Measurements from ENCODE around the gene LRIT2. TPM values are rescaled to one million over a fixed set of nuclear protein-coding genes. Genes with fewer than 3 reads are reported as not detected.
A peak's percentile ranks its signal among the peaks of the same experiment; 100 is the strongest.
"Not testable (repeated sequence)": the region's sequence is repeated elsewhere in the genome, so short reads cannot be mapped to it uniquely, and the experiment has no call there.

Gene LRIT2
- total RNA-seq, 4 donors from 2014 or later, result 0.23 TPM; not detected in 3

- no peak overlapping the region for H3K4me3 ChIP-seq (ENCODE audit: low read depth, poor library complexity, severe bottlenecking)
- no peak for TF ChIP-seq CTCF (IDR thresholded peaks at IDR 0.05)
- no peak for TF ChIP-seq POLR2A (IDR thresholded peaks at IDR 0.05)
- intact Hi-C loops (cut with DNase I; ENCODE audit: low total_unique reads), result no loop called here
- WGBS, 2 donors, result 75 to 77% methylated on average over 3 of the region's 3 CpGs
- DNase-seq (ENCODE audit: low spot score in 2 of 2), result no peak
Measured at GRCh38 chr10:84190621-84191020, 34.7 kb downstream of the LRIT2 start.

GRCh38 chr10:84188815-84189214 lies 36.5 kb downstream of the LRIT2 start:
- H3K4me3 ChIP-seq (ENCODE audit: low read depth, poor library complexity, severe bottlenecking), result no peak overlapping the region
- TF ChIP-seq CTCF (IDR thresholded peaks at IDR 0.05) (no peak), POLR2A (IDR thresholded peaks at IDR 0.05) (no peak)
- intact Hi-C loops (cut with DNase I; ENCODE audit: low total_unique reads), result no loop called here
- WGBS, 2 donors, result 77 to 86% methylated on average over 3 of the region's 3 CpGs
- DNase-seq (ENCODE audit: low spot score in 2 of 2), result peak in 1 of 2 donors; percentile 42

GRCh38 chr10:84185526-84186175 lies 39.7 kb downstream of the LRIT2 start:
- H3K4me3 ChIP-seq (ENCODE audit: low read depth, poor library complexity, severe bottlenecking), result no peak overlapping the region
- WGBS, 2 donors, result 67 to 69% methylated on average over 11 of the region's 11 CpGs
- peak in 1 of 2 donors; percentile 70 for DNase-seq (ENCODE audit: low spot score in 2 of 2)
- TF ChIP-seq CTCF (IDR thresholded peaks at IDR 0.05) (no peak), POLR2A (IDR thresholded peaks at IDR 0.05) (no peak)
- intact Hi-C loops (cut with DNase I; ENCODE audit: low total_unique reads), result no loop called here

- H3K4me3 ChIP-seq (ENCODE audit: low read depth, poor library complexity, severe bottlenecking), result no peak overlapping the region
- peak in 1 of 2 donors; percentile 83 for DNase-seq (ENCODE audit: low spot score in 2 of 2)
- intact Hi-C loops (cut with DNase I; ENCODE audit: low total_unique reads), result no loop called here
- 38 to 51% methylated on average over 4 of the region's 4 CpGs for WGBS, 2 donors
- no peak for TF ChIP-seq CTCF (IDR thresholded peaks at IDR 0.05)
- TF ChIP-seq POLR2A (IDR thresholded peaks at IDR 0.05), result no peak
Measured at GRCh38 chr10:84184517-84184916, 40.8 kb downstream of the LRIT2 start.

- DNase-seq (ENCODE audit: low spot score in 2 of 2), result peak in 1 of 2 donors; percentile 75
- 96% methylated on average over 5 of the region's 5 CpGs for WGBS, 2 donors
- no peak for TF ChIP-seq CTCF (IDR thresholded peaks at IDR 0.05)
- no peak for TF ChIP-seq POLR2A (IDR thresholded peaks at IDR 0.05)
- intact Hi-C loops (cut with DNase I; ENCODE audit: low total_unique reads), result no loop called here
- no peak overlapping the region for H3K4me3 ChIP-seq (ENCODE audit: low read depth, poor library complexity, severe bottlenecking)
Measured at GRCh38 chr10:84181631-84182030, 43.7 kb downstream of the LRIT2 start.

GRCh38 chr10:84180386-84180785 lies 45.0 kb downstream of the LRIT2 start:
- peak in 1 of 2 donors; percentile 76 for DNase-seq (ENCODE audit: low spot score in 2 of 2)
- intact Hi-C loops (cut with DNase I; ENCODE audit: low total_unique reads); H3K4me3 ChIP-seq (ENCODE audit: low read depth, poor library complexity, severe bottlenecking): not testable (repeated sequence)
- WGBS, 2 donors, result 89 to 98% methylated on average over 9 to 11 of the region's 22 CpGs

Data from lower leg skin (tissue), 4 donors.